ENCODE data around the gene MAP2K1.
"Not testable (repeated sequence)": the region's sequence is repeated elsewhere in the genome, so short reads cannot be mapped to it uniquely, and the experiment has no call there.

The MAP2K1 gene

GRCh38 chr15:66429117-66429516, 42.4 kb downstream of the MAP2K1 start:
- no peak for DNase-seq

GRCh38 chr15:66429546-66429945, 42.8 kb downstream of the MAP2K1 start:
- DNase-seq: no peak

- no peak for DNase-seq
Observed at GRCh38 chr15:66430627-66431255, 44.0 kb downstream of the MAP2K1 start.

GRCh38 chr15:66433726-66434125, 47.0 kb downstream of the MAP2K1 start:
- no peak for DNase-seq

- no peak for DNase-seq
Observed at GRCh38 chr15:66440501-66440900, 53.8 kb downstream of the MAP2K1 start.

GRCh38 chr15:66452420-66452819, 65.7 kb downstream of the MAP2K1 start:
- no peak for DNase-seq

GRCh38 chr15:66452971-66453580, 66.4 kb downstream of the MAP2K1 start:
- no peak for DNase-seq

- no peak for DNase-seq
Observed at GRCh38 chr15:66454143-66454542, 67.4 kb downstream of the MAP2K1 start.

- no peak for DNase-seq
Observed at GRCh38 chr15:66456211-66456610, 69.5 kb downstream of the MAP2K1 start.

GRCh38 chr15:66459818-66460615, 73.3 kb downstream of the MAP2K1 start:
- DNase-seq: no peak

GRCh38 chr15:66461294-66461693, 74.6 kb downstream of the MAP2K1 start:
- not testable (repeated sequence) for DNase-seq

- DNase-seq: no peak
Observed at GRCh38 chr15:66461917-66462316, 75.2 kb downstream of the MAP2K1 start.

GRCh38 chr15:66462627-66463026, 75.9 kb downstream of the MAP2K1 start:
- no peak for DNase-seq

GRCh38 chr15:66465294-66465693, 78.6 kb downstream of the MAP2K1 start:
- DNase-seq: not testable (repeated sequence)

- not testable (repeated sequence) for DNase-seq
Observed at GRCh38 chr15:66467162-66468040, 80.7 kb downstream of the MAP2K1 start.

- DNase-seq: not testable (repeated sequence)
Observed at GRCh38 chr15:66470825-66471224, 84.1 kb downstream of the MAP2K1 start.

- no peak for DNase-seq
Observed at GRCh38 chr15:66472176-66472999, 85.7 kb downstream of the MAP2K1 start.

GRCh38 chr15:66474135-66474534, 87.4 kb downstream of the MAP2K1 start:
- DNase-seq: no peak

- DNase-seq: no peak
Observed at GRCh38 chr15:66474963-66475362, 88.3 kb downstream of the MAP2K1 start.

- DNase-seq: no peak
Observed at GRCh38 chr15:66476535-66476934, 89.8 kb downstream of the MAP2K1 start.

GRCh38 chr15:66477011-66477410, 90.3 kb downstream of the MAP2K1 start:
- no peak for DNase-seq

- DNase-seq: no peak
Observed at GRCh38 chr15:66480267-66480666, 93.6 kb downstream of the MAP2K1 start.

Measured in NCI-H510A (cell line).